Left lung (tissue), 10 donors: ENCODE data around the gene MRGPRE. TPM values are rescaled to one million over a fixed set of nuclear protein-coding genes. Genes with fewer than 3 reads are reported as not detected.
A peak's percentile ranks its signal among the peaks of the same experiment; 100 is the strongest.

Source experiments
- ATAC-seq: fragments of 200-7000 bp; cut with Tn5 transposase; one replicate; pipeline ENCODE4 v1.9.1; 2020; ENCODE audit warnings: moderate library complexity
- DNase-seq, 4 donors: peaks; one replicate each; pipeline ENCODE4 v3.0.0-alpha.2; 2013 to 2020
- H3K27ac ChIP-seq, 2 donors: fragments of 200-600 bp; sonication (generic) in 1 of 2; one replicate each; pipeline versions ENCODE4 v1.5.0 to v1.8.0; 2020 to 2021
- H3K27me3 ChIP-seq, 2 donors: fragments of 200-600 bp; sonication (generic) in 1 of 2; one replicate each; pipeline versions ENCODE4 v1.5.0 to v1.8.0; 2020 to 2021
- H3K36me3 ChIP-seq, 2 donors: fragments of 200-600 bp; sonication (generic) in 1 of 2; one replicate each; pipeline versions ENCODE4 v1.5.0 to v1.8.0; 2020 to 2021
- H3K4me1 ChIP-seq, 2 donors: fragments of 200-600 bp; one replicate each; pipeline ENCODE4 v1.8.0; 2021
- H3K4me3 ChIP-seq, 2 donors: fragments of 200-600 bp; sonication (generic) in 1 of 2; one replicate each; pipeline versions ENCODE4 v1.5.0 to v1.8.0; 2020 to 2021; ENCODE audit warnings: mild to moderate bottlenecking in 1 of 2
- H3K9me3 ChIP-seq, 2 donors: fragments of 200-600 bp; sonication (generic) in 1 of 2; one replicate each; pipeline versions ENCODE4 v1.5.0 to v1.8.0; 2020 to 2021
- CTCF ChIP-seq, 2 donors: fragments of 200-600 bp; sonication (generic) in 1 of 2; IDR thresholded peaks; one replicate each; pipeline versions ENCODE4 v1.5.0 to v1.8.0; 2021; ENCODE audit warnings: antibody characterized with exemption in 2 of 2
- intact Hi-C, 2 donors: fragments of 100-400 bp; cut with DNase I; formaldehyde crosslinking; loops; one replicate each; pipeline versions ENCODE4 v1.11.2 to v1.14.2; 2022
- polyA plus RNA-seq, 6 donors: library from polyadenylated mRNA; unstranded; fragments of 120-200 nt; gene quantifications; one replicate each; pipeline ENCODE4 v1.2.1, GENCODE V29; 2013; ENCODE audit not compliant: insufficient read length in 6 of 6
- total RNA-seq, 2 donors: library from RNA; stranded (reverse); fragmentation: NEBNext Ultra II Directional; extraction: Animal tissue kit (Norgen Biotek cat#: 25700); gene quantifications; one replicate each; pipeline ENCODE4 v1.2.1, GENCODE V29; 2021
- donor health status: DM: no; HTN: yes; CAD: no.
- donor health status: DM: no; HTN: no; CAD: no.

The MRGPRE gene
- total and polyA plus RNA-seq, 8 donors = 0.11 to 0.47 (median 0.26) TPM; not detected in 4

GRCh38 chr11:3224401-3225057 lies 7.7 kb downstream of the MRGPRE start:
- H3K9me3 ChIP-seq = no peaks in the 10 kb centered on the region
- H3K4me1 ChIP-seq = peaks cover 0 to 5% of the 10 kb centered on the region in 2 donors
- peak in 1 of 4 donors; percentile 26 for DNase-seq
- intact Hi-C loops = no loop called here
- H3K27me3 ChIP-seq = peaks cover 0 to 80% of the 10 kb centered on the region in 2 donors
- no peak for TF ChIP-seq CTCF (IDR thresholded peaks at IDR 0.05)
- H3K36me3 ChIP-seq = no peaks in the 10 kb centered on the region
- no peak for ATAC-seq
- H3K4me3 ChIP-seq = no peak overlapping the region
- no peak overlapping the region for H3K27ac ChIP-seq

- intact Hi-C loops = no loop called here
- Histone ChIP-seq H3K4me3 (no peak overlapping the region), H3K27me3 (peaks cover 0 to 80% of the 10 kb centered on the region in 2 donors), H3K36me3 (no peaks in the 10 kb centered on the region), H3K9me3 (no peaks in the 10 kb centered on the region), H3K4me1 (peaks cover 0 to 5% of the 10 kb centered on the region in 2 donors), H3K27ac (no peak overlapping the region)
- no peak for DNase-seq
- no peak for TF ChIP-seq CTCF (IDR thresholded peaks at IDR 0.05)
- ATAC-seq = no peak
These were observed 8.3 kb downstream of the MRGPRE start for GRCh38 chr11:3223932-3224381.

- Histone ChIP-seq H3K4me3 (no peak overlapping the region), H3K36me3 (no peaks in the 10 kb centered on the region), H3K9me3 (no peaks in the 10 kb centered on the region), H3K27ac (no peak overlapping the region), H3K4me1 (peaks cover 0 to 5% of the 10 kb centered on the region in 2 donors), H3K27me3 (peaks cover 0 to 80% of the 10 kb centered on the region in 2 donors)
- intact Hi-C loops = no loop called here
- TF ChIP-seq CTCF (IDR thresholded peaks at IDR 0.05) = no peak
- ATAC-seq (no peak), DNase-seq (peak in 1 of 4 donors; percentile 28)
These were observed 9.0 kb downstream of the MRGPRE start for GRCh38 chr11:3222941-3223915.

- Histone ChIP-seq H3K4me1 (peaks cover 0 to 5% of the 10 kb centered on the region in 2 donors), H3K27me3 (peaks cover 0 to 80% of the 10 kb centered on the region in 2 donors), H3K4me3 (no peak overlapping the region), H3K9me3 (no peaks in the 10 kb centered on the region), H3K36me3 (no peaks in the 10 kb centered on the region), H3K27ac (no peak overlapping the region)
- ATAC-seq (no peak), DNase-seq (peak in 2 of 4 donors; percentile 29 to 76)
- intact Hi-C loops = no loop called here
- no peak for TF ChIP-seq CTCF (IDR thresholded peaks at IDR 0.05)
These were observed 10.0 kb downstream of the MRGPRE start for GRCh38 chr11:3222003-3222855.
